ENCODE data around the gene CIART. TPM values are rescaled to one million over a fixed set of nuclear protein-coding genes. Genes with fewer than 3 reads are reported as not detected.

Gene CIART
- 1.9 to 3.3 TPM (median 2.5 TPM) in 5 replicates for total RNA-seq (2022; extraction: Qiagen RNA extraction)

GRCh38 chr1:150281758-150282557, at the start of gene CIART:
Gene CIART, plus strand, starts transcription at chr1:150282554. Its CDS starts 714 bp downstream, at chr1:150283268.

GRCh38 chr1:150235852-150236613, 46.3 kb upstream of the CIART start, which contains the start of gene ANP32E:
Gene ANP32E, minus strand, starts transcription at chr1:150236112. Its CDS starts 326 bp downstream, at chr1:150235786.

GRCh38 chr1:150257624-150258585, 24.4 kb upstream of the CIART start, which contains the start of gene CA14:
Gene CA14, plus strand, starts transcription at chr1:150257774. Its CDS starts 355 bp downstream, at chr1:150258129.

GRCh38 chr1:150268705-150269403, 13.5 kb upstream of the CIART start, which contains the start of gene APH1A:
Gene APH1A, minus strand, starts transcription at chr1:150269016. Its CDS starts 206 bp downstream, at chr1:150268810.

GRCh38 chr1:150293433-150294253, 11.3 kb downstream of the CIART start, which contains the start of gene MRPS21:
Gene MRPS21, plus strand, starts transcription at chr1:150293861. Its CDS starts 506 bp downstream, at chr1:150294367.

Other genes starting within 250 kb of the CIART start
- gene VPS45, start 214.8 kb upstream of the CIART start, total RNA-seq (2022; extraction: Qiagen RNA extraction), result 13.9 to 18.6 TPM (median 16.3 TPM) in 5 replicates
- 4.8 to 6.8 TPM (median 6.4 TPM) in 5 replicates for gene PLEKHO1, start 132.6 kb upstream of the CIART start, total RNA-seq (2022; extraction: Qiagen RNA extraction)
- gene ANP32E, start 46.4 kb upstream of the CIART start, total RNA-seq (2022; extraction: Qiagen RNA extraction), result 34.9 to 55.1 TPM (median 45.3 TPM) in 5 replicates
- 0.10 TPM in 1 of 5 replicates, not detected in the others for gene CA14, start 24.8 kb upstream of the CIART start, total RNA-seq (2022; extraction: Qiagen RNA extraction)
- 120 to 133 TPM (median 130 TPM) in 5 replicates for gene APH1A, start 13.5 kb upstream of the CIART start, total RNA-seq (2022; extraction: Qiagen RNA extraction)
- 0.22 to 0.63 TPM (median 0.27 TPM) in 4 of 5 replicates, not detected in the other for gene C1orf54, start 9.8 kb upstream of the CIART start, total RNA-seq (2022; extraction: Qiagen RNA extraction)
- gene MRPS21, start 11.3 kb downstream of the CIART start, total RNA-seq (2022; extraction: Qiagen RNA extraction), result 79.1 to 106 TPM (median 83.4 TPM) in 5 replicates
- 49.7 to 59.9 TPM (median 55.0 TPM) in 5 replicates for gene PRPF3, start 39.0 kb downstream of the CIART start, total RNA-seq (2022; extraction: Qiagen RNA extraction)
- gene RPRD2, start 81.6 kb downstream of the CIART start, total RNA-seq (2022; extraction: Qiagen RNA extraction), result 11.3 to 18.1 TPM (median 16.4 TPM) in 5 replicates
- gene TARS2, start 204.9 kb downstream of the CIART start, total RNA-seq (2022; extraction: Qiagen RNA extraction), result 21.5 to 25.3 TPM (median 24.1 TPM) in 5 replicates
- 1.1 to 2.4 TPM (median 1.5 TPM) in 5 replicates for gene ECM1, start 225.6 kb downstream of the CIART start, total RNA-seq (2022; extraction: Qiagen RNA extraction)
- gene FALEC, start 233.2 kb downstream of the CIART start, total RNA-seq (2022; extraction: Qiagen RNA extraction), result 0.19 to 0.24 TPM in 2 of 5 replicates, not detected in the others

Measured in A549 treated with dexamethasone at 1 μM for 4 hours (cell line).